KBM-7 (cell line): ENCODE results near the gene CRB2.

Source experiments
- DNase-seq: peaks from one replicate; pipeline ENCODE4 v3.0.0-alpha.2; 2015
- in situ Hi-C: fragments of 300-500 bp; cut with MboI; formaldehyde crosslinking; loops from 2 replicates; pipeline ENCODE4 v1.14.3; 2020; ENCODE audit warnings: low sequenced_read_pairs, low pct_unique_long_range_greater_than_20kb, mixed read lengths

The CRB2 gene

GRCh38 chr9:123412171-123412820 is 56.3 kb downstream of the CRB2 start:
- no peak for DNase-seq
- in situ Hi-C loops: no loop called here

- in situ Hi-C loops: no loop called here
- DNase-seq: no peak
Observed at GRCh38 chr9:123414204-123414603, 58.2 kb downstream of the CRB2 start.

- no peak for DNase-seq
- in situ Hi-C loops: no loop called here
Observed at GRCh38 chr9:123414936-123415930, 59.2 kb downstream of the CRB2 start.

GRCh38 chr9:123416176-123416575 is 60.2 kb downstream of the CRB2 start:
- no peak for DNase-seq
- in situ Hi-C loops: no loop called here

GRCh38 chr9:123417289-123418051 is 61.5 kb downstream of the CRB2 start:
- DNase-seq: no peak
- in situ Hi-C loops: no loop called here

- in situ Hi-C loops: no loop called here
- DNase-seq: no peak
Observed at GRCh38 chr9:123418052-123418430, 62.0 kb downstream of the CRB2 start.

- no peak for DNase-seq
- in situ Hi-C loops: no loop called here
Observed at GRCh38 chr9:123418506-123418905, 62.5 kb downstream of the CRB2 start.

GRCh38 chr9:123419091-123419490 is 63.1 kb downstream of the CRB2 start:
- in situ Hi-C loops: no loop called here
- DNase-seq: no peak

- in situ Hi-C loops: no loop called here
- DNase-seq: no peak
Observed at GRCh38 chr9:123419721-123420591, 64.0 kb downstream of the CRB2 start.

- peak; percentile 51 for DNase-seq
- in situ Hi-C loops: no loop called here
Observed at GRCh38 chr9:123420592-123421111, 64.7 kb downstream of the CRB2 start.

- in situ Hi-C loops: no loop called here
- no peak for DNase-seq
Observed at GRCh38 chr9:123421186-123421585, 65.2 kb downstream of the CRB2 start.

- in situ Hi-C loops: no loop called here
Observed at GRCh38 chr9:123421801-123422455, 65.9 kb downstream of the CRB2 start.

GRCh38 chr9:123422635-123423310 is 66.8 kb downstream of the CRB2 start:
- in situ Hi-C loops: no loop called here

More at GRCh38 chr9:123421801-123422455, 65.9 kb downstream of the CRB2 start:
- no peak for DNase-seq

GRCh38 chr9:123423311-123423640 is 67.3 kb downstream of the CRB2 start:
- in situ Hi-C loops: no loop called here
- DNase-seq: no peak

More at GRCh38 chr9:123422635-123423310, 66.8 kb downstream of the CRB2 start:
- DNase-seq: no peak

- in situ Hi-C loops: no loop called here
Observed at GRCh38 chr9:123424131-123424530, 68.1 kb downstream of the CRB2 start.

GRCh38 chr9:123424552-123425225 is 68.7 kb downstream of the CRB2 start:
- no peak for DNase-seq
- in situ Hi-C loops: no loop called here

More at GRCh38 chr9:123424131-123424530, 68.1 kb downstream of the CRB2 start:
- DNase-seq: no peak

GRCh38 chr9:123425261-123425821 is 69.3 kb downstream of the CRB2 start:
- DNase-seq: no peak
- in situ Hi-C loops: no loop called here
